HUES64 (cell line): Measurements from ENCODE around the gene PSMD11.
"Not testable (repeated sequence)": the region's sequence is repeated elsewhere in the genome, so short reads cannot be mapped to it uniquely, and the experiment has no call there.

Experiments used
- H3K27ac ChIP-seq: 2 replicates; pipeline ENCODE4 v1.7.0; 2013; ENCODE audit warnings: low read depth, low read length, inconsistent platforms
- H3K27me3 ChIP-seq: 2 replicates; pipeline ENCODE4 v1.6.1; 2013; ENCODE audit warnings: mild to moderate bottlenecking, low read length; ENCODE audit not compliant: insufficient read depth
- H3K36me3 ChIP-seq: 2 replicates; pipeline ENCODE4 v1.6.1; 2013; ENCODE audit warnings: mild to moderate bottlenecking, low read length; ENCODE audit not compliant: insufficient read depth
- H3K4me1 ChIP-seq: 2 replicates; pipeline ENCODE4 v1.6.1; 2013; ENCODE audit warnings: mild to moderate bottlenecking, low read length, moderate library complexity; ENCODE audit not compliant: insufficient read depth
- H3K4me3 ChIP-seq: 2 replicates; pipeline ENCODE4 v1.5.1; 2013; ENCODE audit warnings: mild to moderate bottlenecking, low read length, moderate library complexity
- H3K9ac ChIP-seq: 2 replicates; pipeline ENCODE4 v1.6.1; 2013; ENCODE audit warnings: mild to moderate bottlenecking, low read depth, low read length
- H3K9me3 ChIP-seq: 2 replicates; pipeline ENCODE4 v1.6.1; 2013; ENCODE audit warnings: low read depth, low read length; ENCODE audit not compliant: insufficient read depth
- WGBS: fragments of 150-250, 120-280 bp; methylation state at CpG from one replicate; pipeline ENCODE4 v1.1.7; 2013; ENCODE audit warnings: missing lambda C conversion rate; 5-methylcytosine and 5-hydroxymethylcytosine counted together

PSMD11 gene

GRCh38 chr17:32445971-32446370, 1.7 kb downstream of the PSMD11 start:
- Histone ChIP-seq H3K4me1 (peaks cover 9% of the 10 kb centered on the region; the same call in 1 of the 2 replicates), H3K36me3 (peaks cover 49% of the 10 kb centered on the region), H3K4me3 (peak overlapping the region; percentile 97), H3K27me3 (peaks cover 10% of the 10 kb centered on the region), H3K27ac (no peak overlapping the region), H3K9me3 (no peaks in the 10 kb centered on the region), H3K9ac (peak overlapping the region; percentile 14; the same call in 1 of the 2 replicates)
- 84% methylated on average over 1 of the region's 2 CpGs for WGBS

GRCh38 chr17:32446949-32447348, 2.6 kb downstream of the PSMD11 start:
- H3K36me3 ChIP-seq: peaks cover 59% of the 10 kb centered on the region
- no peak overlapping the region for H3K27ac ChIP-seq
- H3K27me3 ChIP-seq: peaks cover 7% of the 10 kb centered on the region
- no peak overlapping the region for H3K9ac ChIP-seq
- no peak overlapping the region for H3K4me3 ChIP-seq
- H3K9me3 ChIP-seq: no peaks in the 10 kb centered on the region
- H3K4me1 ChIP-seq: peaks cover 9% of the 10 kb centered on the region; the same call in 1 of the 2 replicates
- WGBS: 93% methylated on average over 2 of the region's 2 CpGs

GRCh38 chr17:32449963-32450362, 5.7 kb downstream of the PSMD11 start:
- Histone ChIP-seq H3K4me1 (peaks cover 9% of the 10 kb centered on the region; the same call in 1 of the 2 replicates), H3K9ac (no peak overlapping the region), H3K27ac (no peak overlapping the region), H3K27me3 (no peaks in the 10 kb centered on the region), H3K9me3 (no peaks in the 10 kb centered on the region), H3K36me3 (peaks cover 89% of the 10 kb centered on the region), H3K4me3 (no peak overlapping the region)
- 96% methylated on average over 5 of the region's 5 CpGs for WGBS

- peaks cover 93% of the 10 kb centered on the region for H3K36me3 ChIP-seq
- H3K9me3 ChIP-seq, H3K4me3 ChIP-seq, H3K9ac ChIP-seq, H3K27me3 ChIP-seq, H3K4me1 ChIP-seq, H3K27ac ChIP-seq: not testable (repeated sequence)
- 98% methylated on average over 6 of the region's 6 CpGs for WGBS
These were observed 6.1 kb downstream of the PSMD11 start for GRCh38 chr17:32450379-32450778.

GRCh38 chr17:32451879-32452278, 7.6 kb downstream of the PSMD11 start:
- H3K9me3 ChIP-seq: no peaks in the 10 kb centered on the region
- no peaks in the 10 kb centered on the region for H3K27me3 ChIP-seq
- no peak overlapping the region for H3K9ac ChIP-seq
- H3K36me3 ChIP-seq: peaks cover 96% of the 10 kb centered on the region
- H3K4me3 ChIP-seq: no peak overlapping the region
- WGBS: 50% methylated on average over 2 of the region's 2 CpGs
- no peak overlapping the region for H3K27ac ChIP-seq
- no peaks in the 10 kb centered on the region for H3K4me1 ChIP-seq

GRCh38 chr17:32452281-32452680, 8.0 kb downstream of the PSMD11 start:
- WGBS: no CpG with 5 or more reads among the region's 1 CpG
- Histone ChIP-seq H3K9ac (no peak overlapping the region), H3K4me3 (no peak overlapping the region)

GRCh38 chr17:32453370-32453769, 9.1 kb downstream of the PSMD11 start:
- Histone ChIP-seq H3K9ac (no peak overlapping the region), H3K27me3 (no peaks in the 10 kb centered on the region), H3K27ac (no peak overlapping the region), H3K9me3 (no peaks in the 10 kb centered on the region), H3K4me3 (no peak overlapping the region), H3K4me1 (no peaks in the 10 kb centered on the region), H3K36me3 (peaks cover 94% of the 10 kb centered on the region)
- 96% methylated on average over 2 of the region's 2 CpGs for WGBS

More at GRCh38 chr17:32452281-32452680, 8.0 kb downstream of the PSMD11 start:
- Histone ChIP-seq H3K9me3 (no peaks in the 10 kb centered on the region), H3K36me3 (peaks cover 96% of the 10 kb centered on the region), H3K27me3 (no peaks in the 10 kb centered on the region), H3K27ac (no peak overlapping the region), H3K4me1 (no peaks in the 10 kb centered on the region)

GRCh38 chr17:32458371-32458770, 14.1 kb downstream of the PSMD11 start:
- Histone ChIP-seq H3K4me3 (no peak overlapping the region), H3K9ac (no peak overlapping the region), H3K36me3 (peaks cover 84% of the 10 kb centered on the region), H3K9me3 (no peaks in the 10 kb centered on the region), H3K27me3 (no peaks in the 10 kb centered on the region), H3K27ac (no peak overlapping the region), H3K4me1 (no peaks in the 10 kb centered on the region)

- H3K27ac ChIP-seq: no peak overlapping the region
- H3K4me3 ChIP-seq: no peak overlapping the region
- no peaks in the 10 kb centered on the region for H3K4me1 ChIP-seq
- 95% methylated on average over 4 of the region's 4 CpGs for WGBS
- no peak overlapping the region for H3K9ac ChIP-seq
- peaks cover 84% of the 10 kb centered on the region for H3K36me3 ChIP-seq
- H3K27me3 ChIP-seq: no peaks in the 10 kb centered on the region
- H3K9me3 ChIP-seq: no peaks in the 10 kb centered on the region
These were observed 15.7 kb downstream of the PSMD11 start for GRCh38 chr17:32460054-32460453.

GRCh38 chr17:32461498-32461852, 17.2 kb downstream of the PSMD11 start:
- 82% methylated on average over 4 of the region's 4 CpGs for WGBS
- Histone ChIP-seq H3K36me3 (peaks cover 86% of the 10 kb centered on the region), H3K9me3 (no peaks in the 10 kb centered on the region), H3K9ac (no peak overlapping the region), H3K27ac (no peak overlapping the region), H3K4me3 (no peak overlapping the region), H3K27me3 (no peaks in the 10 kb centered on the region), H3K4me1 (no peaks in the 10 kb centered on the region)

GRCh38 chr17:32461853-32462617, 17.7 kb downstream of the PSMD11 start:
- Histone ChIP-seq H3K4me1 (no peaks in the 10 kb centered on the region), H3K9me3 (no peaks in the 10 kb centered on the region), H3K27ac (no peak overlapping the region), H3K36me3 (peaks cover 87% of the 10 kb centered on the region), H3K9ac (no peak overlapping the region), H3K27me3 (no peaks in the 10 kb centered on the region), H3K4me3 (no peak overlapping the region)
- WGBS: 94% methylated on average over 1 of the region's 1 CpG

GRCh38 chr17:32463304-32463703, 19.0 kb downstream of the PSMD11 start:
- no peak overlapping the region for H3K9ac ChIP-seq
- peaks cover 88% of the 10 kb centered on the region for H3K36me3 ChIP-seq
- no peaks in the 10 kb centered on the region for H3K4me1 ChIP-seq
- H3K9me3 ChIP-seq: no peaks in the 10 kb centered on the region
- H3K4me3 ChIP-seq: no peak overlapping the region
- WGBS: 100% methylated on average over 1 of the region's 3 CpGs
- H3K27me3 ChIP-seq: no peaks in the 10 kb centered on the region
- H3K27ac ChIP-seq: no peak overlapping the region
